Inflammatory macrophage treated with lipopolysaccharide for 1 hour (primary cell): ENCODE data around the gene RS1.
A peak's percentile ranks its signal among the peaks of the same experiment; 100 is the strongest.

Experiments
- DNase-seq, 2 donors: peaks; one replicate each; pipeline ENCODE4 v3.0.0-alpha.2; 2020 to 2022

RS1 gene

GRCh38 chrX:18668071-18668835 is 3.7 kb downstream of the RS1 start:
- peak; percentile 77 to 78 for DNase-seq

- peak; percentile 40 to 64 for DNase-seq
These were observed 5.3 kb downstream of the RS1 start for GRCh38 chrX:18666614-18667013.

- DNase-seq: no peak
These were observed 7.0 kb downstream of the RS1 start for GRCh38 chrX:18664947-18665346.

GRCh38 chrX:18661273-18661672 is 10.6 kb downstream of the RS1 start:
- DNase-seq: no peak

- no peak for DNase-seq
These were observed 16.8 kb downstream of the RS1 start for GRCh38 chrX:18654875-18655836.

- no peak for DNase-seq
These were observed 19.3 kb downstream of the RS1 start for GRCh38 chrX:18652636-18653035.

GRCh38 chrX:18650662-18651061 is 21.2 kb downstream of the RS1 start:
- no peak for DNase-seq

GRCh38 chrX:18649498-18649951 is 22.4 kb downstream of the RS1 start:
- no peak for DNase-seq

GRCh38 chrX:18647621-18648020 is 24.3 kb downstream of the RS1 start:
- peak; percentile 17 to 31 for DNase-seq

GRCh38 chrX:18643853-18644252 is 28.1 kb downstream of the RS1 start:
- DNase-seq: no peak

GRCh38 chrX:18643243-18643642 is 28.7 kb downstream of the RS1 start:
- DNase-seq: no peak

GRCh38 chrX:18640686-18641085 is 31.2 kb downstream of the RS1 start:
- DNase-seq: no peak

- DNase-seq: no peak
These were observed 32.6 kb downstream of the RS1 start for GRCh38 chrX:18639280-18639679.

- no peak for DNase-seq
These were observed 33.5 kb downstream of the RS1 start for GRCh38 chrX:18638398-18638797.

- DNase-seq: no peak
These were observed 41.0 kb downstream of the RS1 start for GRCh38 chrX:18630934-18631333.

GRCh38 chrX:18624599-18624998 is 47.3 kb downstream of the RS1 start:
- no peak for DNase-seq

- no peak for DNase-seq
These were observed 51.6 kb downstream of the RS1 start for GRCh38 chrX:18620349-18620748.

- DNase-seq: no peak
These were observed 52.6 kb downstream of the RS1 start for GRCh38 chrX:18619288-18619687.

GRCh38 chrX:18617407-18617750 is 54.5 kb downstream of the RS1 start:
- DNase-seq: no peak

- no peak for DNase-seq
These were observed 55.1 kb downstream of the RS1 start for GRCh38 chrX:18616688-18617406.

GRCh38 chrX:18613930-18614639 is 57.8 kb downstream of the RS1 start:
- DNase-seq: no peak

GRCh38 chrX:18607966-18608365 is 63.9 kb downstream of the RS1 start:
- no peak for DNase-seq

- DNase-seq: no peak
These were observed 73.5 kb downstream of the RS1 start for GRCh38 chrX:18598413-18598812.
